ENCODE results near the gene SLC6A13.

SLC6A13 gene

DNA sequence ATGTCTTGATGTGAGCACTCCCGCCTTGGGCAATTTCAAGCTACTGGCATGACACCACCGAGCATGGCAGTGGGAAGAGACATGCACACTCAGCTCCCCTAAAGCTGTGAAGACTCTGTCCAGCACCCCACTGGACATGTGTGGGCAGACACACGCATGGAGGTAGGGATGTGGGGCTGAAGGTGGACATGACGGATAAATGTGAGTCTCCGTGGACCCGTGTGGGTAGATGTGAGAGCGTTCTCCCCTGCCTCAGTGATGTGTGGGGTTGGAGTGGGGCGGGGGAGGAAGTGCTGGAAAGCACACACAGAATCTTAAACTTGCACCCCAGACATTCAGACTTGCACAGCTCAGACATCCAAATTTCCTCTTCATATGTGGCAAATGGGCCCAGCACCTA, 61.3 kb downstream of the SLC6A13 start:
- H3K4me3 ChIP-seq (ENCODE audit: low read depth, low read length) = no peak overlapping the region

GRCh38 chr12:198705-199104, 63.9 kb downstream of the SLC6A13 start:
- H3K4me3 ChIP-seq (ENCODE audit: low read depth, low read length) = no peak overlapping the region

DNA sequence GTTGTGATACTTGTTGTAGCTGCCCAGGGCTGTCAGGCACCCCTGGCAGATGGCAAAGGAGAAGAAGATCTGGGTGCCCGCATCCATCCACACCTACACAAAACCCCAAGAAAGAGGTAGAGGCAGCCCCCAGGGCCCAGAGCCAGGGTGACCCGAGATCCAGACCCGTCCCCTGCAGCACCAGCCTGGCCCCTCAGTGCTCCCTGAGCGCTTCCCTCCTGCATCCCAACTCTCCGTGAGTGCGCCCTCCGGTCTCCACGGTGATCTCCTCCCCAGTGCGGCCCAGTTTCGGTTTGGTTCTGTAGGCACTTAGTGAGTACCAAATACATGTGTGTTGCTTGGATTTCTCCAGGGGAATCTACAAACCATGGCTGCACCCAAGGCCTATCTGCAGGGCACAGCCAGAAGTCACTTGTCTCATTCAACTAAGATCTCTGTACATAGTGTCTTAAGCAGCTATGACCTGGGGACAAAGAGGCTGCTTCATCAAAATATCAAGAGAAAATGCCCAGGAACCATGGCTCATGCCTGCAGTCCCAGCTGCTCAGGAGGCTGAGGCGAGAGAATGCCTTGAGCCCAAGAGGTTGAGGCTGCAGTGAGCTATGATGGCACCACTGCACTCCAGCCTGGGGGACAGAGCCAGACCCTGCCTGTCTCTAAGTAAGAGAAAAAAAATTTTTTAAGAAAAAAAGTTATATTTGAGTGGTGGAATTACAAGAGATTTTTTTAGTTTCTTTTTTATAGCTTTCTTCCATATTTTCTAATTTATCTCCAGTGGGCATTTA, 64.5 kb downstream of the SLC6A13 start:
- H3K4me3 ChIP-seq (ENCODE audit: low read depth, low read length) = no peak overlapping the region

GRCh38 chr12:197347-197746, 65.3 kb downstream of the SLC6A13 start:
- H3K4me3 ChIP-seq (ENCODE audit: low read depth, low read length) = no peak overlapping the region

DNA sequence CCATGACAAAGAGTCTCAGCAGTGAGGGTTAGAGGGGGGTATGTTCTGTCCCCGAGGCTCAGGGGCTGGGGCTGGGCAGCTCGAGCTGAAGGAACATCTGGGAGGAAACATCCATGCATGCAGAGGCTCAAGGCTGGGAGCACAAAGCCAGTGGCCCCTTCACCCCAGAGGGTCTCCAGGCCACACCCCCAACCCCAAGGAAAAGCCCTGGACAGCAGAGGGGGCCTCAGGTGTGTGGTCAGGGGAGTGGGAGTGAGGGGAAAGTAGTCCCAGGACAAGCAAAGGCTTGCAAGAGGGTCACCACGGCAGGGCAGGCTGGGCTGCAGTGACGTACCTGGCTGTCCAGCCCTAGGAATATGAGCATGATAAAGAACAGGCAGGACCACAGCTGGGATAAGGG, 66.2 kb downstream of the SLC6A13 start:
- no peak overlapping the region for H3K4me3 ChIP-seq (ENCODE audit: low read depth, low read length)

DNA sequence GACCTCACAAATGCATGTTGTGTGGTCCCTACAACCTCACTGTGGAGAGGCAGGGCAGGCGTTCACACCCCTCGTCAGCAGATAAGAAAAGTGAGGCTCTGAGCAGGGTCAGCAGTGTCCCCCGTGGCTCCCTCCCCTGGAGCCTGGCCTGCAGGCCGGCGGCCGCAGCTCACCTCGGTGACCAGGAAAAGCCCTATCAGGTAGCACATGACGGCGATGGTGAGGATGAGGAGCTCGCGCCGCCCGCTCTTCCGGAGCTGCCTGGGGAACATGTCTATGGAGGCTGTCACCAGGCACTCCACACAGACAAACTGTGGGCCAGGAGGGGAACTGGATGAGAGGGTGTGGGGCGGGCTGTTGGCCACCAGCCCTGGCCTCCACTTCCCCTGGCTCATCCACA, 66.7 kb downstream of the SLC6A13 start:
- no peak overlapping the region for H3K4me3 ChIP-seq (ENCODE audit: low read depth, low read length)

DNA sequence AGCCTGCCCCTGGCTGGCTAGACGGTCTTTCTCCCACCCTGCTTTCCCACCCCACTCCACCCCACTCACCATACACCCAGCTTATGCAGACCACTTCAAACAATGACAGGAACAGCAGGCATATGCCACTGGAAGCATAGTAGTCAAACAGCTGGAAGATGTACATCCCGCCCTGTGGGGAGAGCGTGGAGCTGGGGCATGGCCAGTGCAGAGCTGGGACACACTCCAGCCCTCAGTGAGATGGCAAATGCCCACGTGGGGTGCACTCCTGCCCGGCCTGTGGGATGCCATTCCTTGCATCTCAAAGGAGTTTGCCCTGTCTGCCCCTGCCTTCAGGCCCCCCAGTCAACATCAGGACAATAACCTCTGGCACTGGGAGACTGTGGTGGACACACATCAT, 67.5 kb downstream of the SLC6A13 start:
- no peak overlapping the region for H3K4me3 ChIP-seq (ENCODE audit: low read depth, low read length)

DNA sequence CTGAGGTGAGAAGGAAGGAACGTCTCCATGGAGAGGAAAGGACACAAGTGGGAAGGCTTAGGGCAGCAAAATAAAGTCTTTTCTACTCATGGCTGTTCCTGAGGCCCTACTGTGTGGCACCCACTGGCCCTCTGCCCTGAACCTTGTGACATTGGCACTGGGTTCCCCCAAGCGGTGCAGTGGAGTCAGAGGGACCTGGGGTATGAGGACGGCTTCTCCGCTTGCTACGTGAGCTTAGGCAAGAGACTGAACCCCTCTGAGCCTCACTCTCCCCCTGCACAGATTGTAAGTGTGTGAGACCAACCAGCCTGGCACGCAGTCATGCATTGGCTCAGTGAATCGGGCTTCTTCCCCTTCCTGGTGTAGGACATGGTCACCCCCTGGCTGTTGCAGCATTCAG, 68.4 kb downstream of the SLC6A13 start:
- H3K4me3 ChIP-seq (ENCODE audit: low read depth, low read length) = no peak overlapping the region

DNA sequence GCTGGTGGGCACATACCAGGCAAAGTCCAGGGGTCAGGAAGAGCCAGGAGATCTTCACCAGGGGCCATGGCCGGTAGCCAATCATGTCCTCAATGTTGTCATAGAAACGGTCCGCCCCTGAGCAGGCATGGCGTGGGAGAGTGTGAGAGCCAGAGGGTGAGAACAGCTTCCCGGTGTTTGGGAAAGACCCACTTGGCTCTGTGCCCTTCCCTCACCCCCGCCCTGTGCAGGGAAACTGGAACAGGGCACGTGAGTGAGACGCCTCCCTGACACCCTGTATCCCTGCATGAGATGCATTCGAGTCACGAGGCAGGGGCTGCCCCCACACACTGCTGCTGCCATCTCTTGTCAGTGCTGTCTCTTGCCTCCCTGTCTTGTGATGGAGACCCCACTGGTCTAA, 69.4 kb downstream of the SLC6A13 start:
- no peak overlapping the region for H3K4me3 ChIP-seq (ENCODE audit: low read depth, low read length)

GRCh38 chr12:191541-191940, 71.1 kb downstream of the SLC6A13 start:
- H3K4me3 ChIP-seq (ENCODE audit: low read depth, low read length) = no peak overlapping the region

DNA sequence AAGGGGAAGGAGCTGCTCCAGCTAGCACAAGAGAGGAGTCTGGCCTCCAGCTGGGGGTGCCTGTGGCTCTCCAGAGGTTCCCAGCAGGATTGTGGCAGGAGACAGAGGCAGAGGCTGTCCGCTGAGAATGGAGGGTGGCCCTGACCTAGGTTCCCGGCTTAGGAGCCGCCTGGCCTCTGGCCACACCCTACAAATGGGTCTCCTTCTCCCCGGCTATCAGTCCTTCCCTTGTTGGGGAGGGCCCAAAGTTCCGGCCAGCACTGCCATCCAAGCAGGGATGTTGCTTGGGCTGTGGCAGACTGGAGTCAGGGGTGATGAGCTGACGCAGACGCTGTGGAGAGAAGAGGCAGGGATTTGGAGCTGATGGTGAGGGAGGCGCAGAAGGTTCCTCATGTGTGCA, 71.8 kb downstream of the SLC6A13 start:
- no peak overlapping the region for H3K4me3 ChIP-seq (ENCODE audit: low read depth, low read length)

DNA sequence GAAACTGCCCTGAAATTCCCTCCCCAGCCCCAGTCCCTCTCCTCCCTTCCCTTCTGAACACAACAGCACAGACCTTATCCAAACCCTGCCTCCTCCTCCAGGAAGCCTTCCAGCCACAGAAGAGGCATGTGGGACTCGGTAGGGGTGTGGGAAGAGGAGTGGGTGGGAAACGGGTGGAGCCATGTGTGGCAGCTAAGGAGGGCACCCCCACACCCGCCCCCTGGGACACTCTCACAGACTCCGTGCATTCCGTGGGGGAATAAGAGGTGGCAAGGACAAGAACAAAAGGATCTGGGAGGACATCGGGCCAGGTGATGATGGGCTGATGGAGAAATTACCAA, 73.0 kb downstream of the SLC6A13 start:
- no peak overlapping the region for H3K4me3 ChIP-seq (ENCODE audit: low read depth, low read length)

DNA sequence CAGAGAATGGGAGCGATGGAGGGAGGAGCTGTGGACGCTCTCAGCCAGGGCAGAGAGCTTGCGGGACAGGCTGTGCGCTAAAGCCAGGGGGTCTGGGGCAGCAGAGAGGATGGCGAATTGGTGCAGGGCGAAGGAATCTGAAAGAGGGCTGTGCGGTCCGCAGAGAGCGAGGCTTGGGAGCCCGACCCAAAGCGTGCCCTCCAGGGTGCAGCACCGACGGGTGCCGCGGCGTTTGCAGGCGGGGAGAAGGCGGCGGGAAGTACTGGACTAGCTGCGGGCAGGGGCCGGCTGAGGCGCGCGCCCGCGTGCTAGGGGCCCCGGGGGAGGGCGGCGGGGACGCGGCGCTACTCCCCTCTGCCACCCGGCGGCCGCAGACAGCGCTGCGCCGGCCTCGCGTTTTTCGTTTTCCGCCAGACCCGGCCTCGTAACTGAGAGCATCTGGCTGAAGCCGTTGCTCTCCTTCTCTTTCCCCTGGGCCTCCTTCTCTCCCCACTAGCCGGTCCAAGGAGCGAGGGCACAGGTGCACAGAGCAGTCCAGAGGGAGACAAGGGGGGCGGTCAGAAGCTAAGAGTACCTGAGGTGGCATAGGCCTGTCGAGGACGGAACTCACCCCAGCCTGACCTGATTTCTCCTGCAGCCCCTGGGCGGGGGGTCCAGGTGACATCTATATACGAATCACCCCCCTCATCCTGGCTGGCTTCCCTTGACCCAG, 73.6 kb downstream of the SLC6A13 start:
- peak overlapping the region; percentile 58 for H3K4me3 ChIP-seq (ENCODE audit: low read depth, low read length)

DNA sequence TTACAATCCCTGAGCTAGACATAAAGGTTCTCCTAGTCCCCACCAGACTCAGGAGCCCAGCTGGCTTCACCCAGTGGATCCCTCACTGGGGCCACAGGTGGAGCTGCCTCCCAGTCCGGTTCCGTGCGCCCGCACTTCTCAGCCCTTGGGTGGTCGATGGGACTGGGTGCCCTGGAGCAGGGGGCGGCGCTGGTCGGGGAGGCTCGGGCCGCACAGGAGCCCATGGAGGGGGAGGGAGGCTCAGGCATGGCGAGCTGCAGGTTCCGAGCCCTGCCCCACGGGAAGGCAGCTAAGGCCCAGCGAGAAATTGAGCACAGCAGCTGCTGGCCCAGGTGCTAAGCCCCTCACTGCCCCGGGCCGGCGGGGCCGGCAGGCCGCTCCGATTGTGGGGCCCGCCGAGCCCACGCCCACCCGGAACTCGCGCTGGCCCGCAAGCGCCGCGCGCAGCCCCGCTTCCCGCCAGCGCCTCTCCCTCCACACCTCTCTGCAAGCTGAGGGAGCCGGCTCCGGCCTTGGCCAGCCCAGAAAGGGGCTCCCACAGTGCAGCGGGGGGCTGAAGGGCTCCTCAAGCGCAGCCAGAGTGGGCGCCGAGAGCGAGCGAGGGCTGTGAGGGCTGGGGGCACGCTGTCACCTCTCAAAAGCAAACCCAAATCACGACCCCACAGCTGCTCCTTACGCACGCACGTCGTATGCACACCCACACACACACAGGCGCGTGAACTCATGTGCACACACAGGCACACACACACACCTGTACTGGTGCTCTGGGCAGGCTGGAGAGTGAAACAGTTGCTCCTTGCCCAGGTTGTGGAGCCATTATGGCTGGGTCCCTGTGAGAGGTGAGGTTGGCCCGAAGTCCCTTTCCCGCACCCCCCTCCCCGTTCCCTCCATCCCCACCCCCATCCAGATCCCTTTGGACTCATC, 74.4 kb downstream of the SLC6A13 start:
- H3K4me3 ChIP-seq (ENCODE audit: low read depth, low read length) = peak overlapping the region; percentile 58

GRCh38 chr12:186006-186625, 76.5 kb downstream of the SLC6A13 start:
- no peak overlapping the region for H3K4me3 ChIP-seq (ENCODE audit: low read depth, low read length)

DNA sequence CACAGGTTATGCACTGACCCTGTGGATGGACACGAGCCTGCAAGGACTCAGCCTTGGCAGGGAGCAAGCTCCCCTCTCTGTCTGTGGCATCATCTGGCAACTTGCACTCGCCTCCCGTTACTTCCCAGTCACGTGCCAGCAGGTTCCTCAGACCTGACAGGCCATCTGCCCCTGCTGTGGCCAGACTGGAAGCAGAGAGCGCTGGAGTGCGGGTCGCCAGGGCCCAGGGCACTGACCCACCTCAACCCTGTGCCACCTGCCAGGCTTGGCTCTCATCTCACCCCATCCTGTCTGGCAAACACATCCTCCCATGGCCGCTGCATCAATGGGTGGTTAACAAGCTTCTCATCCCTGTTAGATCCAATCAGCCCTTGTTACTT, 77.1 kb downstream of the SLC6A13 start:
- H3K4me3 ChIP-seq (ENCODE audit: low read depth, low read length) = no peak overlapping the region

DNA sequence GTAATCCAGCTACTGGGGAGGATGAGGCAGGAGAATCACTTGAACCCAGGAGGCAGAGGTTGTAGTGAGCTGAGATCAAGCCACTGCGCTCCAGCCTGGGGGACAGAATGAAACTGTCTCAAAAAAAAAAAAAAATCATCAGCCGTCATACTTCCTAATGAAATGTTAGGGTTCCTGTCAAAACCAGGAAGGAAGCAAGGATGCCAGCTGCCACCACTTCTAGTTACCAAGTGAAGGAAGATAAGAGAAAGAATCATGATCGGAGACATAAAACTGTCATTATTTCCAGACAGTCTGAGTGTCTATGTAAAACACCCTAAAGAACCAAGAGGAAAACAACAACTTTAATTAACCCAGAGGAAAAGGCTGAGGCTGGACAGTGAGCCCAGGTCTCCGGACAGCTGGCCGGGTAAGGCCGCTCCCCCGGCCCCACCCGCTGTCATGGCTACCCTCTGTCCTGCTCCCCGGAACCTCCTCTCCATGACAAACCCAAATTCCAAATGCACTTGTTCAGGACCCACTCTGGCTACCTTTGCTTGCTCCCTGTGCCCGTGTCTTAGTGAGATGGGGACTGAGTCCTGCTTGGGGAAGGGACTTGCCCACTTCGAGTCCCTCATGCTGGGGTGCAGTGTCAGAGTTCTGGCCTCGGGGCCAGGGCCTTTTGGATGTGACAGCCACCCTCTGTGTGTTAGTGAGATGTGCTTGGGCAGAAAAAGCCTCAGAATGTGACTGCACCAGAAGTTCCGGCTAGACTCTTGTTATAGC, 77.6 kb downstream of the SLC6A13 start:
- no peak overlapping the region for H3K4me3 ChIP-seq (ENCODE audit: low read depth, low read length)

DNA sequence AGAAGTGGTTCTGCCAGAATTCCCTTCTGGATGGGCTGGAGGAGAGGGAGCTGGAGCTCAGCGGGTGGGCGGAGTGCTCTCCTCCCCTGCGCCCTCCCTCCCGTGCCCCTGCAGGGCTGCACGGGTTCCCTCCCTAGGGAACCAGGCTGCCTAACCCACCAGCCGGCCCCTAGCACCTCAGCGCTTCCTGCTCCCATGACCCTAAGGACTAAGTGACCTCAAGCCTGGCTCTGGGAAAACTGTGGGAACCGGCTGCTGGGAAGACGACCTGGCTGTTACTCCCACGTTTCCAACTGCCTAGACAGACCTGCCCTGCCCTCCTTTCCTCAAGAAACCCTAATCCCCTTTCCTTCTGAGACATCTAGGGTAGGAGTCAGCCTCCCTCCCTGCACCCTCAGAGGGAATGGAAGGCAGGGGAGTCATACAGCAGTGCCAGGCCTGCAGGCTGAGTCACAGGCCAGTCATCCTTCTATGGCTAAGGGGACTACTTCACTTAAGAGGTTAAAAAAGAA, 80.2 kb downstream of the SLC6A13 start:
- H3K4me3 ChIP-seq (ENCODE audit: low read depth, low read length) = no peak overlapping the region

- no peak overlapping the region for H3K4me3 ChIP-seq (ENCODE audit: low read depth, low read length)
Measured at GRCh38 chr12:181921-182320, 80.7 kb downstream of the SLC6A13 start.

- H3K4me3 ChIP-seq (ENCODE audit: low read depth, low read length) = no peak overlapping the region
Measured at GRCh38 chr12:180445-180844, 82.2 kb downstream of the SLC6A13 start.

Measured in iPS-11a (cell line).